Measurements from ENCODE around the gene SERF2. TPM values are rescaled to one million over a fixed set of nuclear protein-coding genes. Genes with fewer than 3 reads are reported as not detected.

The SERF2 gene
- total RNA-seq, 2 experiments from 2014 or later: 907 to 928 TPM

GRCh38 chr15:43774062-43774461, 18.1 kb upstream of the SERF2 start:
- H3K9me3 Mint-ChIP-seq: no peaks in the 10 kb centered on the region
- POLR2A ChIA-PET: interaction anchor here (0.5 to 1.5 kb wide), 5 partner anchors 18 to 44 kb away, joined by 3 to 4 read pairs (median 3); partner anchors contain the start of genes HYPK and SERF2
- no peak overlapping the region for H3K27ac Mint-ChIP-seq
- peaks cover 16% of the 10 kb centered on the region for H3K4me1 Mint-ChIP-seq
- peaks cover 7% of the 10 kb centered on the region for H3K27me3 Mint-ChIP-seq
- H3K36me3 Mint-ChIP-seq (ENCODE audit: low read depth): peaks cover 41% of the 10 kb centered on the region
- no peak for DNase-seq
- CTCF ChIA-PET: interaction anchor here (0.6 kb wide), 1 partner anchor 12 kb away, joined by 3 read pairs; no protein-coding TSS in a partner anchor
- H3K4me3 Mint-ChIP-seq: no peak overlapping the region

GRCh38 chr15:43775411-43775965, 16.6 kb upstream of the SERF2 start:
- no peak overlapping the region for H3K4me3 Mint-ChIP-seq
- no peak overlapping the region for H3K27ac Mint-ChIP-seq
- H3K9me3 Mint-ChIP-seq: no peaks in the 10 kb centered on the region
- ChIA-PET CTCF (interaction anchor here (1.7 kb wide), 1 partner anchor 11 kb away, joined by 10 read pairs; no protein-coding TSS in a partner anchor), POLR2A (interaction anchor here (0.6 to 5.0 kb wide), 7 partner anchors 10 to 25 kb away, joined by 3 to 45 read pairs (median 5); partner anchors contain the start of genes HYPK, SERF2 and SERINC4)
- peaks cover 13% of the 10 kb centered on the region for H3K27me3 Mint-ChIP-seq
- peaks cover 30% of the 10 kb centered on the region for H3K36me3 Mint-ChIP-seq (ENCODE audit: low read depth)
- no peak for DNase-seq
- H3K4me1 Mint-ChIP-seq: peaks cover 18% of the 10 kb centered on the region

- Mint-ChIP-seq H3K27ac (no peak overlapping the region), H3K27me3 (peaks cover 20% of the 10 kb centered on the region), H3K4me1 (peaks cover 18% of the 10 kb centered on the region), H3K9me3 (no peaks in the 10 kb centered on the region), H3K4me3 (peak overlapping the region; percentile 81), H3K36me3 (ENCODE audit: low read depth) (peaks cover 24% of the 10 kb centered on the region)
- CTCF ChIA-PET: interaction anchor here (0.7 to 1.8 kb wide), 13 partner anchors 10 to 55 kb away, joined by 3 to 10 read pairs (median 4); partner anchors contain the start of genes HYPK, MFAP1, SERF2 and SERINC4
- DNase-seq: no peak
- POLR2A ChIA-PET: interaction anchor here (0.7 to 5.0 kb wide), 13 partner anchors 10 to 57 kb away, joined by 3 to 45 read pairs (median 5); partner anchors contain the start of genes HYPK, MFAP1, PDIA3 and SERF2
These were observed 15.9 kb upstream of the SERF2 start for GRCh38 chr15:43776101-43776717.

GRCh38 chr15:43776718-43777266, 15.3 kb upstream of the SERF2 start, which contains the start of gene ELL3:
Gene ELL3 (minus strand): TSS chr15:43776966. CDS start chr15:43776901, 65 bp downstream.
- H3K4me1 Mint-ChIP-seq: peaks cover 16% of the 10 kb centered on the region
- DNase-seq: peak; percentile 75
- peaks cover 19% of the 10 kb centered on the region for H3K36me3 Mint-ChIP-seq (ENCODE audit: low read depth)
- ChIA-PET CTCF (interaction anchor here (0.6 to 1.8 kb wide), 15 partner anchors 9 to 530 kb away, joined by 3 to 10 read pairs (median 4); partner anchors contain the start of genes HYPK, MFAP1, SERF2 and SERINC4), POLR2A (interaction anchor here (0.7 to 5.0 kb wide), 17 partner anchors 10 to 266 kb away, joined by 3 to 45 read pairs (median 5); partner anchors contain the start of genes HYPK, MFAP1, PDIA3 and SERF2)
- no peaks in the 10 kb centered on the region for H3K9me3 Mint-ChIP-seq
- H3K27ac Mint-ChIP-seq: peak within 1 kb of the TSS; percentile 63
- H3K27me3 Mint-ChIP-seq: peaks cover 21% of the 10 kb centered on the region
- H3K4me3 Mint-ChIP-seq: peak within 1 kb of the TSS; percentile 81

GRCh38 chr15:43777267-43777914, 14.7 kb upstream of the SERF2 start:
- Mint-ChIP-seq H3K9me3 (no peaks in the 10 kb centered on the region), H3K4me1 (peaks cover 16% of the 10 kb centered on the region), H3K27ac (peak overlapping the region; percentile 63), H3K36me3 (ENCODE audit: low read depth) (peaks cover 13% of the 10 kb centered on the region), H3K27me3 (peaks cover 25% of the 10 kb centered on the region), H3K4me3 (peak overlapping the region; percentile 81)
- ChIA-PET POLR2A (interaction anchor here (0.6 to 5.0 kb wide), 18 partner anchors 9 to 266 kb away, joined by 3 to 45 read pairs (median 5); partner anchors contain the start of genes HYPK, MFAP1, PDIA3 and SERF2), CTCF (interaction anchor here (0.6 to 1.8 kb wide), 15 partner anchors 9 to 530 kb away, joined by 3 to 10 read pairs (median 4); partner anchors contain the start of genes HYPK, MFAP1, SERF2 and SERINC4)
- peak; percentile 81 for DNase-seq

GRCh38 chr15:43779016-43779415, 13.1 kb upstream of the SERF2 start:
- Mint-ChIP-seq H3K27me3 (peaks cover 26% of the 10 kb centered on the region), H3K4me3 (no peak overlapping the region), H3K36me3 (ENCODE audit: low read depth) (peaks cover 1% of the 10 kb centered on the region), H3K4me1 (peaks cover 16% of the 10 kb centered on the region), H3K27ac (no peak overlapping the region), H3K9me3 (no peaks in the 10 kb centered on the region)
- ChIA-PET CTCF (interaction anchor here (1.2 kb wide), 1 partner anchor 10 kb away, joined by 5 read pairs; no protein-coding TSS in a partner anchor), POLR2A (interaction anchor here (1.4 to 5.0 kb wide), 2 partner anchors 13 to 25 kb away, joined by 4 to 45 read pairs; partner anchors contain the start of gene SERF2)
- no peak for DNase-seq

- no peaks in the 10 kb centered on the region for H3K9me3 Mint-ChIP-seq
- CTCF ChIA-PET: interaction anchor here (0.7 to 2.1 kb wide), 4 partner anchors 11 to 44 kb away, joined by 3 to 9 read pairs (median 5); partner anchors contain the start of genes ELL3, HYPK, PDIA3 and SERINC4
- H3K27ac Mint-ChIP-seq: no peak overlapping the region
- H3K4me3 Mint-ChIP-seq: no peak overlapping the region
- H3K4me1 Mint-ChIP-seq: peaks cover 20% of the 10 kb centered on the region
- peaks cover 23% of the 10 kb centered on the region for H3K36me3 Mint-ChIP-seq (ENCODE audit: low read depth)
- H3K27me3 Mint-ChIP-seq: no peaks in the 10 kb centered on the region
- POLR2A ChIA-PET: interaction anchor here (1.3 to 5.2 kb wide), 5 partner anchors 12 to 36 kb away, joined by 4 to 88 read pairs (median 6); partner anchors contain the start of genes ELL3, HYPK, MFAP1 and SERINC4
- DNase-seq: no peak
These were observed 2.7 kb upstream of the SERF2 start for GRCh38 chr15:43789409-43789808.

- Mint-ChIP-seq H3K27me3 (no peaks in the 10 kb centered on the region), H3K9me3 (no peaks in the 10 kb centered on the region), H3K27ac (peak overlapping the region; percentile 95), H3K36me3 (ENCODE audit: low read depth) (peaks cover 53% of the 10 kb centered on the region), H3K4me3 (peak overlapping the region; percentile 95), H3K4me1 (peaks cover 41% of the 10 kb centered on the region)
- ChIA-PET POLR2A (interaction anchor here (1.1 to 5.2 kb wide), 11 partner anchors 9 to 282 kb away, joined by 3 to 88 read pairs (median 6); partner anchors contain the start of genes ELL3, HYPK, MFAP1 and PDIA3), CTCF (interaction anchor here (0.6 to 1.2 kb wide), 4 partner anchors 9 to 416 kb away, joined by 3 to 4 read pairs (median 4); partner anchors contain the start of genes ELL3 and MFAP1)
- peak; percentile 35 for DNase-seq
These were observed 799 bp downstream of the SERF2 start for GRCh38 chr15:43792761-43793476.

- H3K36me3 Mint-ChIP-seq (ENCODE audit: low read depth): peaks cover 59% of the 10 kb centered on the region
- peak overlapping the region; percentile 95 for H3K27ac Mint-ChIP-seq
- H3K4me1 Mint-ChIP-seq: peaks cover 46% of the 10 kb centered on the region
- peak overlapping the region; percentile 95 for H3K4me3 Mint-ChIP-seq
- H3K27me3 Mint-ChIP-seq: no peaks in the 10 kb centered on the region
- POLR2A ChIA-PET: interaction anchor here (1.1 to 12.2 kb wide), 12 partner anchors 8 to 283 kb away, joined by 3 to 163 read pairs (median 9); partner anchors contain the start of genes ELL3, HYPK, MFAP1 and PDIA3
- no peak for DNase-seq
- no peaks in the 10 kb centered on the region for H3K9me3 Mint-ChIP-seq
- CTCF ChIA-PET: interaction anchor here (0.9 to 1.2 kb wide), 3 partner anchors 8 to 31 kb away, joined by 3 to 4 read pairs (median 4); partner anchors contain the start of genes ELL3 and MFAP1
These were observed 1.5 kb downstream of the SERF2 start for GRCh38 chr15:43793647-43794046.

GRCh38 chr15:43794269-43795037, 2.3 kb downstream of the SERF2 start:
- ChIA-PET POLR2A (interaction anchor here (1.0 to 12.2 kb wide), 6 partner anchors 9 to 45 kb away, joined by 3 to 163 read pairs (median 4); partner anchors contain the start of genes ELL3, MFAP1 and WDR76), CTCF (interaction anchor here (0.9 kb wide), 1 partner anchor 30 kb away, joined by 4 read pairs; the partner anchor contains the start of gene MFAP1)
- H3K27ac Mint-ChIP-seq: peak overlapping the region; percentile 44
- no peak for DNase-seq
- no peaks in the 10 kb centered on the region for H3K9me3 Mint-ChIP-seq
- H3K4me3 Mint-ChIP-seq: peak overlapping the region; percentile 95
- H3K4me1 Mint-ChIP-seq: peaks cover 53% of the 10 kb centered on the region
- H3K36me3 Mint-ChIP-seq (ENCODE audit: low read depth): peaks cover 67% of the 10 kb centered on the region
- no peaks in the 10 kb centered on the region for H3K27me3 Mint-ChIP-seq

Data from activated CD4-positive, alpha-beta memory T cell treated with anti-CD3 and anti-CD28 coated beads, Interleukin-2, amount 10 ng/mL, durations not matched to agents 7 days and 5 days (primary cell).